Omental fat pad (tissue), 4 donors: ENCODE results near the gene PAN3. TPM values are rescaled to one million over a fixed set of nuclear protein-coding genes. Genes with fewer than 3 reads are reported as not detected.

Experiments used
- ATAC-seq: fragments of 150-250 bp; one replicate; pipeline ENCODE4 v1.9.1; 2016; ENCODE audit warnings: mild to moderate bottlenecking, moderate library complexity; ENCODE audit not compliant: low FRiP score
- DNase-seq: peaks from one replicate; pipeline ENCODE4 v3.0.0-alpha.2; 2019; ENCODE audit warnings: low spot score
- small RNA-seq: library from RNA; depleted of rRNA; stranded (forward); fragments of <200 nt; gene quantifications from one replicate; pipeline ENCODE3, GENCODE V24; 2016
- total RNA-seq, 4 donors: library from RNA; depleted of rRNA; stranded (reverse); fragments of >200 nt; gene quantifications; one replicate each; pipeline ENCODE4 v1.1.0, GENCODE V29; 2016
- TF ChIP-seq, protein P1 (sequence below), 3 donors: fragments of 450-650 bp; IDR thresholded peaks; one replicate each; pipeline ENCODE4 v1.5.1; 2016 to 2017; ENCODE audit warnings: antibody characterized with exemption in 3 of 3, mild to moderate bottlenecking in 3 of 3, moderate library complexity in 2 of 3

The PAN3 gene
- total RNA-seq, 4 donors from 2014 or later = 28.5 to 59.0 (median 29.5) TPM

DNA sequence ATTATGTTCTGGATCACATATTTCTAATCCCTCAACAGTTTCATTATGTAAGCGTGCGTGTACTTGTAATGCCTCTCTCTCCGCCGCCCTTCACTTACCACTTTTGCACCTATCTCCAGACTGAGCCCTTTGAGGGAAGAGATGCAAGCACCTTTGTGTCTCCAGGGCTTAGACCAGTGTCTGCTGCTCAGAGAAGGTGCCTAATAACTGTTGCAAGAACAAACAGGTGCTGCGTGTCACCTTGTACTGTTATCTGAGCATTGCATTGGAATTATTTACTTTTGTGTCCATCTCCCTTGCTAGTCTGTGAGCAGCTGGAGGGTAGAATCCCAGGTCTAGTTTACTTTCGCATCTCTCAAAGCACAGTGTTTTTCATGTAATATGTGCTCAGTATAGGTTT lies 200.4 kb downstream of the PAN3 start:
- TF ChIP-seq, protein P1, sequence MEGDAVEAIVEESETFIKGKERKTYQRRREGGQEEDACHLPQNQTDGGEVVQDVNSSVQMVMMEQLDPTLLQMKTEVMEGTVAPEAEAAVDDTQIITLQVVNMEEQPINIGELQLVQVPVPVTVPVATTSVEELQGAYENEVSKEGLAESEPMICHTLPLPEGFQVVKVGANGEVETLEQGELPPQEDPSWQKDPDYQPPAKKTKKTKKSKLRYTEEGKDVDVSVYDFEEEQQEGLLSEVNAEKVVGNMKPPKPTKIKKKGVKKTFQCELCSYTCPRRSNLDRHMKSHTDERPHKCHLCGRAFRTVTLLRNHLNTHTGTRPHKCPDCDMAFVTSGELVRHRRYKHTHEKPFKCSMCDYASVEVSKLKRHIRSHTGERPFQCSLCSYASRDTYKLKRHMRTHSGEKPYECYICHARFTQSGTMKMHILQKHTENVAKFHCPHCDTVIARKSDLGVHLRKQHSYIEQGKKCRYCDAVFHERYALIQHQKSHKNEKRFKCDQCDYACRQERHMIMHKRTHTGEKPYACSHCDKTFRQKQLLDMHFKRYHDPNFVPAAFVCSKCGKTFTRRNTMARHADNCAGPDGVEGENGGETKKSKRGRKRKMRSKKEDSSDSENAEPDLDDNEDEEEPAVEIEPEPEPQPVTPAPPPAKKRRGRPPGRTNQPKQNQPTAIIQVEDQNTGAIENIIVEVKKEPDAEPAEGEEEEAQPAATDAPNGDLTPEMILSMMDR (IDR thresholded peaks at IDR 0.05) = no peak
- ATAC-seq (no peak), DNase-seq (no peak)

DNA sequence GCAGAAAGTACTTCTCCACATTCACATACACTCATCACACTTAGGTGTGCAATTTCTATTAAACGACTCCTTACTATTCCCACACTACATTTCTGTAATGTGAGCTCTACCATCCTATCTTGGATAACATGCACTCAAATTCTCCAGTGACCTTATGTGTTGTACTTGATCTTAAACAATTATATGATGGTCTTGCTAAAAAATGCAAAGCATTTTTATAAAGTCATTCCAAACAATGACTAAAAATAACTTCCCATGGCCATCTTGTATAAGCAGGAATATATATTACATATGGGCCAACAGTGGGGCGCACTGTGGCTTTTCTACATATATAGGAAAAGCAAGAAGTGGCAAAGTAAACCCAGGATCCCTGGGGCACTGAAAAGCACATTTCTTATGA lies 201.1 kb downstream of the PAN3 start:
- no peak for ATAC-seq
- TF ChIP-seq, protein P1 (IDR thresholded peaks at IDR 0.05) = no peak
- DNase-seq = no peak

DNA sequence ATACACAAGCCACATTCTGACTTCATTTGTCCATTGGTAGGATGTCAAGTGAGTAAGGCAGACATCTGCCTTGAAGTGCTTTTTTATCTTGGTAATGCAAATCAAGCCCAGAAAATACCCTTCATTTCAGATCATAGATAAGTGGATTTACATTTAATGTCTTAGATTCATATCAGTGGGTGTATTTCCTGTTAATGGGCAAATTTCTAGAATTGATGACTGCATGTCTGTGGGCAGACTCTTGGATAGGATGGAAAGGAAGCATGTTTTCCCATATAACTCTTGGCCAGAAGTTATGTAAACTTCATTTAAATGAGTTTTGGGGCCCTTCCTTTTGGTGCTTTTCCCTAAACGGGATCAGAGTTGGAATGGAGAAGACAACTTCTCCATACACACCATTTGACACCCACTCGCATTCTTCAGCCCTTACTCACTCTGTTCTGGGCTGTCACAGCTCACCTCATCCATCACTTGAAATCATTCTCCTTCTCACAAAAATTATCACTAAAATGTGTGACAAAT lies 202.0 kb downstream of the PAN3 start:
- DNase-seq = no peak

DNA sequence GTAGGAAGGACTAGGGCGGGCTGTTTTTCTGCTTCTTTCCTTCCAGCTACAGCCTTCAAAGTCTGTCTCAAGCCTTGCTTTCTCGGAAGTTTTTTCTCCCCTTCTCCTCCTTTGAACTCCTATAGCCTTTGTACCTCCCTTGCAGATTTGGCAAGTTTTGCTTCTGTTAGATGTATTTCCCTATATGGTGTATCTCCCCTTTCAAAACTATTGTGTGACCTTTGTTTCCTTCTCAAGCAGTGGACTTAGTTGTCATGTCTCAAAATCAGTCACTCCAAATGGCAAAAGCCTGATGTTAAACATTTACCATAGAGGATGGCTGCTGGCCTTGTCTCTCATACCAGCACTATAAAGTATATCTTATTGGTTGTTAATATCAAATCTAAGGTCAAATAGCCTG lies 203.9 kb downstream of the PAN3 start:
- ATAC-seq = no peak
- TF ChIP-seq, protein P1 (IDR thresholded peaks at IDR 0.05) = no peak
- no peak for DNase-seq

More for the DNA sequence above, 202.0 kb downstream of the PAN3 start:
- TF ChIP-seq, protein P1 (IDR thresholded peaks at IDR 0.05) = no peak
- no peak for ATAC-seq

DNA sequence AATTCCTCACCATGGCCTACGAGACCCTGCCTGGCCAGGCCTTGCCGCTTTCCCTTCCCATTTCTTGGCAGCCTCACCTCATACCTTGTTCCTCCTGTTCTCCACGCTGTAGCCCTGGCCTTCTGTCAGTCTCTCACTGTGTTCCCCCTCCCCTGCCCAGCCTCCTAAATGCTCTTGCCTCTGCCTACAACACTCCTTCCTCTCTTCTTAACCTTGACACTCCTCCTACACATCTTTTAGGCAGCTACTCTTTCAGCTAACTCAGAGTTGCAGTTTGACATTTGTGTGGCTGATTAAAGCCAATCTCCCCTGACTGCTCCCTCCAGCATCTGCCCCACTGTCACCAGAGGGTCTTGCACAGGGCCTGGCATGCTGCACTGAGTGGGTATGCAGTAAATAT lies 205.8 kb downstream of the PAN3 start:
- no peak for DNase-seq
- TF ChIP-seq, protein P1 (IDR thresholded peaks at IDR 0.05) = no peak
- no peak for ATAC-seq

Small RNA genes within 50 kb of the gene (small RNA-seq; reads per million reads assigned to genes)
- gene RNU6-82P = not detected

Other genes starting within 250 kb of the PAN3 start
- not detected for gene PDX1, start 218.5 kb upstream of the PAN3 start, total RNA-seq
- not detected for gene CDX2, start 169.2 kb upstream of the PAN3 start, total RNA-seq
- 1 to 10 TPM in 1 of 4 donors, not detected in 3; 1.3 TPM for gene URAD, start 149.9 kb upstream of the PAN3 start, total RNA-seq
- 1 to 10 TPM in 3 of 4 donors, under 1 TPM in 1; 0.37 to 6.5 (median 1.1) TPM for gene FLT3, start 38.0 kb upstream of the PAN3 start, total RNA-seq